ENCODE measurements around the gene CCL21. TPM values are rescaled to one million over a fixed set of nuclear protein-coding genes. Genes with fewer than 3 reads are reported as not detected.

CCL21 gene
- total and polyA plus RNA-seq, 2 of the 4 experiments (the other 2 are of a cell fraction): not detected

GRCh38 chr9:34689116-34689470, 20.8 kb downstream of the CCL21 start:
- Histone ChIP-seq H2AK5ac (ENCODE audit: low read depth, low read length) (no peak overlapping the region), H3K23ac (ENCODE audit: low read depth, low read length) (no peak overlapping the region), H2BK5ac (ENCODE audit: low read depth, low read length, poor library complexity, severe bottlenecking) (no peak overlapping the region), H3K27me3 (ENCODE audit: control insufficient read depth, insufficient read depth, low read length) (no peaks in the 10 kb centered on the region), H3K14ac (replicated peaks; ENCODE audit: low read depth, low read length) (no peak overlapping the region), H2BK20ac (ENCODE audit: low read depth, low read length) (no peak overlapping the region), H3K9me1 (ENCODE audit: insufficient read depth, low read length) (0 out of 2 replicates have a peak, but pooled peaks cover 7% of the 10 kb centered on the region), H3K9me3 (ENCODE audit: control insufficient read depth, insufficient read depth, low read length) (no peaks in the 10 kb centered on the region), H3K18ac (ENCODE audit: low read depth, low read length) (no peak overlapping the region), H3K4me3 (ENCODE audit: insufficient read depth, low read depth, low read length) (no peak overlapping the region), H4K91ac (ENCODE audit: insufficient read depth, low read depth, low read length) (no peak overlapping the region), H2AFZ (replicated peaks; ENCODE audit: low read length, poor library complexity) (no peak overlapping the region), H4K8ac (ENCODE audit: low read depth in 2 of 2, low read length in 2 of 2) (no peak overlapping the region), H3K4me2 (ENCODE audit: low read depth, low read length) (no peak overlapping the region), H3K9ac (ENCODE audit: low read depth, low read length) (no peak overlapping the region), H4K5ac (ENCODE audit: low read depth, low read length) (no peak overlapping the region), H4K20me1 (ENCODE audit: insufficient read depth, low read length) (no peaks in the 10 kb centered on the region; the same call in 1 of the 2 replicates), H2BK120ac (ENCODE audit: low read depth, low read length) (no peak overlapping the region), H3K4me1 (ENCODE audit: control insufficient read depth, insufficient read depth, low read length) (no peaks in the 10 kb centered on the region; the same call in 1 of the 2 replicates), H3K27ac (ENCODE audit: insufficient read depth, low read length) (no peak overlapping the region), H3K36me3 (ENCODE audit: control insufficient read depth, insufficient read depth, low read length) (no peaks in the 10 kb centered on the region), H3K56ac (ENCODE audit: extremely low read depth, insufficient read depth, low read length) (no peak overlapping the region), H2AK9ac (replicated peaks; ENCODE audit: low read depth, low read length, poor library complexity) (no peak overlapping the region), H3K79me1 (ENCODE audit: low read depth in 1 of 2, low read length in 2 of 2) (no peaks in the 10 kb centered on the region), H3K4ac (ENCODE audit: low read depth, low read length) (no peak overlapping the region), H2BK15ac (ENCODE audit: low read depth, low read length) (no peak overlapping the region)
- in situ Hi-C loops (cut with MboI; ENCODE audit: low sequenced_read_pairs): no loop called here
- intact Hi-C loops (cut with micrococcal nuclease): no loop called here
- TF ChIP-seq MXI1 (IDR thresholded peaks at IDR 0.05; ENCODE audit: borderline replicate concordance, low read depth, low read length) (no peak), POLR2A (IDR thresholded peaks at IDR 0.05; ENCODE audit: low read depth, low read length) (no peak), SMC3 (IDR thresholded peaks at IDR 0.05; ENCODE audit: low read depth, low read length) (no peak), CTCF (conservative IDR thresholded peaks at IDR 0.05; ENCODE audit: low read depth, low read length) (no peak), CEBPB (IDR thresholded peaks at IDR 0.05; ENCODE audit: low read depth, low read length) (no peak), CHD1 (IDR thresholded peaks at IDR 0.05; ENCODE audit: low read depth, low read length) (no peak), BHLHE40 (IDR thresholded peaks at IDR 0.05; ENCODE audit: low read depth, low read length) (no peak), RCOR1 (IDR thresholded peaks at IDR 0.05; ENCODE audit: insufficient replicate concordance, low read length) (no peak)
- POLR2A ChIA-PET (ENCODE audit: unreplicated experiment): no interaction called here
- no peak for ATAC-seq (ENCODE audit: low read depth)
- WGBS, 2 experiments (ENCODE audit: extremely low coverage in 2 of 2, insufficient read length in 1 of 2): no CpG with 5 or more reads among the region's 4 CpGs
- no TSS peak for BruUV-seq (replicated peaks)
- CTCF ChIA-PET: no interaction called here
- dilution Hi-C loops (cut with HindIII; ENCODE audit: low sequenced_read_pairs, unreplicated experiment): no loop called here
- DNase-seq: no peak

Data from IMR-90 (cell line).